NK-92 treated with Interleukin-12 subunit alpha and Interleukin-12 subunit beta, amount 100 ng/mL, for 24 hours (cell line): ENCODE data around the gene MEGF11.
"Not testable (repeated sequence)": the region's sequence is repeated elsewhere in the genome, so short reads cannot be mapped to it uniquely, and the experiment has no call there.

Source experiments
- DNase-seq: peaks from one replicate; lab custom pipeline; 2025; lab: John Stamatoyannopoulos, UW

The MEGF11 gene

DNA sequence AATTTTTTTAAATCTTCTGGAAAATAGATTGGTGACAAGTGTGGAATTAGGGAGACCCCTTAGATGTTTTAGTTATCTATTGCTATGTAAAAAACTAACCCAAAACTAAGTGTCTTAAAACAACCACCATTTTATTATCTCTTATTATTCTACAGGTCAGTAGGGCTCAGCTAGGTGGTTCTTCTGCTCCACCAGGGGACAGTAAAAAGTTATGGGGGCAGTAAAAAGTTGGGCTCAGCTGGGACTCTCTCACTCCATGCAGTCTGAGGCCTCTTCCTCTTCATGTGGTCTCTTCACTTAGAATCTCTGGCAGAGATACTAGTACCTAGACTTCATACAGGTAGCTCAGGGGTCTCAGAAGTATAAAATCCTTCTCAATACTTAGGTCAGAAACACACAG lies 21.8 kb upstream of the MEGF11 start:
- DNase-seq: no peak

DNA sequence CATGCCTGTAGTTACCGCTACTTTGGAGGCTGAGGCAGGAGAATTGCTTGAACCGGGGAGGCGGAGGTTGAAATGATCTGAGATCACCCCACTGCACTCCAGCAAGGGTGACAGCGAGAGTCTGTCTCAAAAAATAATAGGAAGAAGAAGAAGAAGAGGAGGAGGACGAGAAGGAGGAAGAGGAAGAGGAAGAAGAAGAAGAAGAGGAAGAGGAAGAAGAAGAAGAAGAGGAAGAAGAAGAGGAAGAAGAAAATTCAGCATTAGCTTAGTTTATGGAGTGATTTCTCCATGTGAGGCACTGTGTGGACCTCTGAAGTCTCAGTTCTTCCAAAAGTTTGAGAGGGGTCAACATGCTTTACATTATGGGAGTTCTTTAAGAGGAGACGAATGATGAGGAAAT lies 17.4 kb upstream of the MEGF11 start:
- DNase-seq: no peak

DNA sequence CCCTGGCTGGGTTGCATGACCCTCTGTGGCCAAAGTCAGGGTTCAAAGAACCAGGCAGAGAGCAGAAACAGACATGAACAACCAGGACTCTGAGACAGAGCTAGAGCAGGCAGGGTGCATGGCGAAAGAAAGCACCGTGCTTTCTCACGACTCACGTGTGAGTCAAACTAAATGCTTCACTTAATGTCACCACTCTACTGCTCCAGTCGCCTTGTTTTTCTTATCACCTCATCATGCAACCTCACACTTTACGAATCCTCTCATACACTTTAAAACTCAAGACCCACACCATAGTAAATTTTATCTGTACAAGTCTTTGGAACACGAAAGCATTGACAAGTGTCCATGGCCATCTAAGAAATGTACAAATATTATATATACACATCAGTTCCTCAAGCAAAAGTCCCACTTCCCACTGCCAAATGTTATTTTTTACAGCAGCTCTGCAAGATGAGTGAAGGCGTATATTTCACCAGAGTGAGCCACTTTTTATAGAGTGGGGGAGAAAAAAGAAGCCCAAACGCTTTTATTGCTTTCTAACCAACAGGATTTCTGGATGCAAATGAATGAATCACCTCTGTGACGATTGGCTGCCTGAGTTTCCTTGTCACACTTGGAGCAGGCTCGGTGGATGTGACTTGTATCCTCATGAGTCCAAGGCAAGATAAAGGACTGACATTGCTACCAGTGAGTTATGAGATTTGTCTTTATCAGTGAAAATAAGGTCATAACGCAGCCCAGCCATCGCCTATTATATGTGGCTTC lies 16.0 kb upstream of the MEGF11 start:
- DNase-seq: no peak

DNA sequence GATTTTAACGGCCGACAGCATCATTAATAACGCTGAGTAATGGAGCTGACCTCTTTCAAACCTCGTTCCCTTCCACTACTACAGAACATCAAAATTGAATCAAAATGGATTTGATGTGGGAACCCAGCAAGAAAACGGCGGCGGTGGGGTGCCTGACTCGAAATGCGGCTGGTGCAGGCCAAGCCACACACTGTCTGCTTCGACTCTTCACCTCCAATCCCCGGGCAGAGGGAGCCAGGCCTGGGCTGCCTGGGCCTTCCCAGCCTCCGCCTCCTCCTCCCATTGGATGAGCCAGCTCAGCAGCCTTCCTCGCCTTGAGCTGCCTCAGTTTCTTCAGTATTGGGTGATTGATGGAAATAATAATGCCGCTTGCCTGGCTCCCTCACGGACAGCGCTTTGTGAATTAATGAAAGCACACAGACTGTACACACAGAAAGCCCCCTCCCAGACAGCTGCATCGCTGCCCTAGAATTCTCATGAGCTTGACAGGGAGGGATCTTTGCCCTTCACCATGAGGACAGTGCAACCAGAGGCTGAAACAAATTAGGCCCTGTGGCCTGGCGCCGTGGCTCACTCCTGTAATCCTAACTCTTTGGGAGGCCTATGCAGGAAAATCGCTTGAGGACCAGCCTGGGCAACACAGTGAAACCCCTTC lies 11.4 kb upstream of the MEGF11 start:
- no peak for DNase-seq

DNA sequence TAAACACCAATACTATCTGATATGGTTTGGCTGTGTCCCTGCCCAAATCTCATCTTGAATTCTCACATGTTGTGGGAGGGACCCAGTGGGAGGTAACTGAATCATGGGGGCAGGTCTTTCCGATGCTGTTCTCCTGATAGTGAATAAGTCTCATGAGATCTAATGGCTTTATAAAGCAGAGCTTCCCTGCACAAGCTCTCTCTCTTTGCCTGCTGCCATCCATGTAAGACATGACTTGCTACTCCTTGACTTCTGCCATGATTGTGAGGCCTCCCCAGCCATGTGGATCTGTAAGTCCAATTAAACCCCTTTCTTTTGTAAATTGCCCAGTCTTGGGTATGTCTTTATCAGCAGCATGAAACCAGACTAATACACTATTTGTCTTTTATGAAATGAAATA lies 9.3 kb upstream of the MEGF11 start:
- not testable (repeated sequence) for DNase-seq

DNA sequence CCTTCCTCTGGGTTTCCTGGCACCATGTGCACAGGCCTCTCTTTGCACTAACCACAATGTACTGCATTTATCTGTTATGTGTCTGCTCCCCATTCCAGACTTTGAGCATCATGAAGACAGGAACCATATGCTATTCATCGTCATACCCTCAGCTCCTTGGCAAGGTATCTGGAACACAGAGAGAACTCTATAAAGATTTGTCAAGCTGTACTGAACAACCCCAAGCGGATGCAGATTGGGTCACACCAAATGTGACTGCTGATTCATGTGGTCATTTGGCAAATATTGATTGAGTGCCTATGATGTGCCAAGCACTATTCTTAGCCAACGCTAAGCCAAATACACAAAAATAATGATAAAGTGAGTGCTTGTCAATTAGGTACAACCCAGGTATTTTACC lies 7.5 kb upstream of the MEGF11 start:
- DNase-seq: no peak

DNA sequence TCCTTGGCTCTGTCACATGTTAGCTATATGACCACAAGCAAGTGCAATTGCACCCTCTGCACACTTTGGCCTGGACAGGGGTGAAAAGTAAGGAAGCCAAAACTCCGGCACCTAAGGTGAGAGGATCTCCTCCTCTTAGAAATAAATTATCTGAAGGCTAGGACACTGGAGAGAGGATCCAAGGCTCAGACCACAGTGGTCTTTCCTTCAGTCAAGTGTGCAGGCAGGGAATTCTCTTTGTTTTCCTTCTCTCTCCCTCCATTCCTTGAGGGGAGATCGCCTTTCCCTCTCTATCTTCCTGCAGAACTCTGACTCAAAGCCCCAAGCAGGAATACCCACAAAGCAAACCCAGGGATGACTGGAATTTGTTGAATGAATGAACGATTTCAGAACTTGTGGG lies 3.1 kb upstream of the MEGF11 start:
- no peak for DNase-seq

DNA sequence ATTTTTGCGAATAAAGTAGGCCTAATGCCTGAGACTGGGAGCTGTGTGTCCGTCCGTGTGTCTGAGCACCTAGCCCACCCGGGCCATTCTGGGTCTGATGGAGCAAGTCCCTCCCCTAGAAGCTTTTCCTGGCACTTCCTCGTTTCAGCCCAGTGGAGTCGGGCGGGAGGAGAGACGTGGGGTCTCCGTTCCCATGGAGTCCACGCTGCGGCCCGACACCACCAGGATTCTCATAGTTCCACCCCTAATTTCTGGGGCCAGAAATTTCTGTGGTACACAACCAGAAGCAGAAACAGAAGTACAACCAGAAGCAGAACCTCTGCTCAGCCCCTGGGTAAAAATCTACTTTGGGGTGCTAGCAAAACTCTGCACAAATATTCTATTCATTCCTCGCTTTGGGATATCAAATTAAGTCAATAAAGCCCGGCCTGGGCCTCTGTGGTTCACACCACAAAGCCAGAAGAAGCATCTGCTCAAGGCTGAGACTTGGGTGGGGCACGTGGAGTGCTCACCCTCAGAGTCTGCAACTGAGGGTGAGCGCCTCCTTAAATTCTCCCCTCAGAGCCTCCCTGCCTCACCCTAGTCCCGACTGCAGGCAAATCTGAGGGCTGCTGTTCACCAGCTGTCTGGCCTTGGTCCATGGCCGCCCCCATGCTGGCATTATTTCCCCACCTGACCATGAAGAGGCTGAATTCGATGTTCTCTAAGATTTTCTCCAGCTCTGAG lies 1.6 kb upstream of the MEGF11 start:
- no peak for DNase-seq

DNA sequence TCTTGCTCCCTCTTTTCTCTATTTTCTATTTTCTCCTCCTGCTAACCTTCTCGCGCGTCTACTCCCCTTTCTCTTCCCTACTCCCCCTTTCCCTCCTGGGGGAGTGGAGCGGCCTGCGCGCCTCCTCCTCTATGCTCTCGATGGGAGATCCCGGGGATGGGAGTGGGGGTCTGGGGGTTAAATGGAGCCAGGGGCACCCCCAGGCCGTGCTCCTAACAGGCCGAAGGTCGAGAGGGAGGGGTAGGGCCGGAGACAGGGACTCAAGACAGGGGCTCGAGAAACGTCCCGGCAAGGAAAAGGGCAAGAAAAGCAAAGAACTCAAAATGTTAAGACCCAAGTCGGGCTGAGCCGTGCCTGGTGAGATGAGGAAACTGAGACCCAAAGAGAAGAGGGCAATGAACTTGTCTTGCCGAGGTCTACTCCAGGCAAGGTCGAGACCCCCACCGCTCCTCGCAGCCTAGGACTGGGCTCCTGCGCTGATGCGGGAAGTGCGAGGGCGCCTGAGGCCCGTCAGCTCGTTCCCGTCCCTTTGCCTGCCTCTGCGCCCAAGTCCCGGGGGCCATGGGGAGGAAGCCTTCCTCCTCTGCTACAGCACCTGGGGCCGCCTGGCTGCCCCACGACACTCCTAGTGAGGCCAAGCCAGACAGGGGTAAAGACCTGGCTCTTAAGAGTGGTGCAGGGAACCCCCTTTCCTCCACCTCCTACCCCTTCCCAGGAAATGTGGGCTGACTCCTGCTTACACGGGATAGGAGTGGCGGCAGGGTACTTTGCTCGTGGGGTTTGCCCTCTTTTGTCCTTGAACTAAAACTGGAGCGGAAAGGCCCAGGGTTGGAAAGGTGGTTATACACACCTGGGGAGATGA lies 770 bp upstream of the MEGF11 start:
- no peak for DNase-seq

DNA sequence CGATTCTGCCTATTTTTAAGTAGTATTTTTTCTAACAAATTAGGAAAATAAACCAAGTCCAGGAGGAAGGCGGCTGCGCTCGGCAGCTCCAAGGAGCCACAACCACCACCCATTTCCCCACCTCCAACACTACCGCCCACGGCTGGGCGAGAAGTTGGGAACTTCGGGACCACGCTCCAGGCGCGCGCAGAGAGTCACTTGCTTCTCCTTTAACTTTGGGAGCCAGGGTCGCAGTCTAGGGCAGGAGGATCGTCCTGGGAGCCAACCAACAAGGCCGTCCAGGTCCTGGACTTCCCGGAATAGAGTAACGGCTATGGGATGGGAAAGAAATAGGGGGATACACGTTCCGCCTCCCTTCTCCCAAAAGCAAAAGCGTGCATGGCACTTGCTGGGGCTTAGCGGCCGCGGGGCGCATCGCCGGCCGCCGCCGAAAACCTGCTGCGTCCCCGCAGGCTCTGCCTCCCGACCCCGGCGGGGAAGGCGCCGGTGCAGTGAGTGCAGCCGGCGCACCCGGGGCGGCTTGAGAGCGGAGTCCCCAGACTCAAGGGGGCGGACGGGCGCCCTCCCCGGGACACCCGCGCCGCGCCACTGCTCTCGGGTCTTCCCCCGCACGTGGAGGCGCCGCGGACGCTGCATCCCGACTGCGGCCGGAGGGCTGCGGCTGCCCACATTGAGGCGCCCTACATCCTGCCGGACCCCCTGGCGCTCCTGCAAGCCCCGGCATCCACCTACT lies 699 bp downstream of the MEGF11 start:
- DNase-seq: no peak

DNA sequence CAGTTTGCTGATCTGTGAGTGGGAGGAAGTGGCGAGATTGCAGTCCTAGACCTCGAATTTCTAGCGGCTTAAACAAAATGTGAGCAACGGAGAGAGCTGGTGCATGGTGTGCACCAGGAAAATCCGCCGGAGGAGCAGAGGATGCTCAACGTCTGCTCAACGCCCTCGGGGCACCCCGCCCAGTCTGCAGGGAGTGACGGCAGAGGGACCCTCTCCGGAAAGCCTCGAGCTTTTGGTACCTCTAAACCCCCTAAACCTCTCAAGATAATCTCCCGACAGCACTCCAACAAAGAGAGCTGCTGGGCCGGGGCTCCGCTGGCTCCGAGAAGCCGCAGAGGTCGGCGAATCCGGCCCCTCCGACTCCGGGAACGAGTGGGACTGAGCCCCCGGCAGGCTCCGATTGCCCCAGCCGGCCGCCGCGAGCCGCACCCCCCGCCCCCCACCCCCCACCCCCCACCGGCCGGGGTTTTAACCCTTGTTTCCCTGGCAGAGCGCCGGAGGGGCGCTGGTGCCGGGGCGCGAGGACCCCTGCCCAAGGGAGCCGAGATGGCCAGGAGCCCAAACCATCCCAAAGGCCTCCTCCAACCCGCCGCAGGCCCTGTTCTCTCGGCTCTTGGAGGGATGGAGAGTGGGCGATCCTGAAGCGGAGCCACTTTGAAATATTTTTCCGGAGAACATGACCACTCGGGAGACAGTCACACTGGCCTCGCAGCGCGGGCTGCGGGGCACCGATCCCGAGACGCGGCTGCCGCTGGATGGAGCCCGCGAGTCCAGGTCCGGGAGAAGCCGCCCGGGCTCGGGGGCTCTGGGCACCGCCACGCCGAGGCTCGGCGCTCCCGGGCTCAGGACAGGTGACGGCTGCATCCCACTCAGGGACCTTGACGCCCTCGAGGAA lies 1.5 kb downstream of the MEGF11 start:
- no peak for DNase-seq

DNA sequence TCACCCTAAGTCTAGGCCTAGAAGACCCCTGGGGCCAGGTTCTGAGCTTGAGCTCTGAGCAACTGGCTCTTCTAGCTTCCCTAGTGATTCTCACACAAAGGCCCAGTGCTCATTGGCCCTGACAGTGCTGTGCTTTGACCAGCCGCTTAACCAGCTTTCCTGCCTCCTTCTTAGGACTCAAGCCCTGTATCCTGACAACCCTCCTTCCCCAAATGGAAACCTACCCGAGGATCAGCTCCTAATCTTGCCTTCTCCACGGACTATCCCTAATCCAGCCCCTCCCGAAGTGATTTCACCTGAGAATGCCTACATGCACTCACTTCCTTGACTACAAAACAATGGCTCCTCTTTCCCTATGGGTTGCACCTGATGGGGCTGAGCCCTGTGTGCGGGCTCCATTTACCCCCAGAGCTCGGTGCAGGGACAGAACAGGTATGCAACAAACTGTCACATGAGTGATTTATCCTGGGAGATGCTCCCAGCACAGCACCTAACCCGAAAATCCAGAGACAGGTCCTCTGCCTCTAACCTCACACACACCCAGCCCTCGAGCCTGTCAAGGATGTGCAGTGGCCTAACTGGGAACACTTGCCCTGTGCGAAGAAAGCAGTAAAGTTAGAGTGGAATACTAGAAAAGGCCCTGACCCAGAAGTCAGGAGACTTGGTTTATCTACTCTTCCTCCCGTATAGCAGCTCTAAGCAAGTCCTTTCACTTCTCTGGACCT lies 2.3 kb downstream of the MEGF11 start:
- DNase-seq: no peak

DNA sequence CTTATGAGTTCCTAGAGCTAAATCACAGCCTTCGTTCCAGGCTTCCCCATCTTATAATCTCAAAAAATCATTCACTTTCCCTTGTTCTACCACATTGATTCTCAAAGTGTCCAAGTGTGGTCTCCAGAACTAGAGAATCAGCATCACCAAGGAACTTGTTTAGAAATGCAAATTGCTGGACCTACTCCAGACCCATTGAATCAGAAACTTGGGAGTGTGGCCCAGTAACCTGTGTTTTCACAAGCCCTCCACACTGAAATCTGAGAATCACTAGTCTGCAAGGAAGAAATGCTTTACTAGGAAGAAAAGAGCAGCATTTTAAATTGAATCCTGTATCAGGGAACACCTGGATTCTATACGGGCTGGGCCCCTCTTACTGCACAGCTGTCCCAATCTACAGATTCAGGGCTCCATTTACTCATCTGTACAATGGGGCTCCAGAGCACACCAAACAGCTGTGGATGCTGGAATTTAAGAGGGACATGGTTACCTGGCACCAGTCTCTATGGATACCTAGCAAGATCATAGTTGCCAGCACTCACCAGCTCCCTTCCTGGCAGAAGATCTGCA lies 3.9 kb downstream of the MEGF11 start:
- no peak for DNase-seq

DNA sequence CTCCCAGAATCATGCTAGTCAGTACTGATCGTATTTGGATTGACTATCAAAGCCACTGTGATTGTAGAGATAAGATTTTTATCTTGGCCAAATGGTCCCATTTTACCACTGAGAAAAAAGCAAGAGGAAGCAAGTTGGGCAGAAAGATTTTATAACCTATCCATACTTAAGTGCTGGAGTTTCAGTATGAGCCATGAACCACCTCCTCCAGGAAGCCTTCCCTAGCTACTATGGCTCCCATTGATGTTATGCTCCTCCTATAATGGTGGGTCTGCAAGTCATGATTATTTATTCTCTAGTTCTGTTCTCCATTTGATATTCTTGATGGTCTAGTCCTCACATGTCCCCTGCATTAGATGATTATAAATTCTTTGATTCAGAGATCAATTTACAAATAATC lies 6.6 kb downstream of the MEGF11 start:
- no peak for DNase-seq

DNA sequence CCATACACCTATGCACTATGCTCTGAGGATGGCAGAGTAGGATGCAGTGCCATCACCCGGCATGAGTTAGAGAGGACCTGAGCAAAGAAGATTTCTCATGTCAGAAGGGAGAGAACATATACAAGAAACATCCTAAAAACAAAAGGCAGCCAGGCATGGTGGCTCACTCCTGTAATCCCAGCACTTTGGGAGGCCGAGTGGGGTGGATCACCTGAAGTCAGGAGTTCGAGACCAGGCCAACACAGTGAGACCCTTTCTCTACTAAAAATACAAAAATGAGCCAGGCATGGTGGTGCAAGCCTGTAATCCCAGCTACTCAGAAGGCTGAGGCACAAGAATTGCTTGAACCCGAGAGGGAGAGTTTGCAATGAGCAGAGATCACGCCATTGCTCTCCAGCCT lies 7.7 kb downstream of the MEGF11 start:
- DNase-seq: not testable (repeated sequence)

DNA sequence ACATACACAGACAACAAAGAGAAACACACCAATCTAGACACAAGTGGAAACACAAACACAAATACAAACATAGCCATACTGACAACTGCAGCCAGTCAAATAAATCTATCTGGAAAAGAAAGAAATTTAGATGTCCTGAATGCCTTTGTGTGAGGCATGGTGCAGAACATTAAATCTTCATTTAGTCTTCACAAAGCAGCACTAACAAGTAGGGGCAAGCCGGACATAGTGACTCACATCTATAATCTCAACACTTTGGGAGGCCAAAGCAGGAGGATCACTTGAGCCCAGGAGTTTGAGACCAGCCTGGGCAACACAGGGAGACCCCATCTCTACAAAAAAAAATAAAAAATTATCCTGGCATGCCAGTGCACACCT lies 11.7 kb downstream of the MEGF11 start:
- DNase-seq: no peak

DNA sequence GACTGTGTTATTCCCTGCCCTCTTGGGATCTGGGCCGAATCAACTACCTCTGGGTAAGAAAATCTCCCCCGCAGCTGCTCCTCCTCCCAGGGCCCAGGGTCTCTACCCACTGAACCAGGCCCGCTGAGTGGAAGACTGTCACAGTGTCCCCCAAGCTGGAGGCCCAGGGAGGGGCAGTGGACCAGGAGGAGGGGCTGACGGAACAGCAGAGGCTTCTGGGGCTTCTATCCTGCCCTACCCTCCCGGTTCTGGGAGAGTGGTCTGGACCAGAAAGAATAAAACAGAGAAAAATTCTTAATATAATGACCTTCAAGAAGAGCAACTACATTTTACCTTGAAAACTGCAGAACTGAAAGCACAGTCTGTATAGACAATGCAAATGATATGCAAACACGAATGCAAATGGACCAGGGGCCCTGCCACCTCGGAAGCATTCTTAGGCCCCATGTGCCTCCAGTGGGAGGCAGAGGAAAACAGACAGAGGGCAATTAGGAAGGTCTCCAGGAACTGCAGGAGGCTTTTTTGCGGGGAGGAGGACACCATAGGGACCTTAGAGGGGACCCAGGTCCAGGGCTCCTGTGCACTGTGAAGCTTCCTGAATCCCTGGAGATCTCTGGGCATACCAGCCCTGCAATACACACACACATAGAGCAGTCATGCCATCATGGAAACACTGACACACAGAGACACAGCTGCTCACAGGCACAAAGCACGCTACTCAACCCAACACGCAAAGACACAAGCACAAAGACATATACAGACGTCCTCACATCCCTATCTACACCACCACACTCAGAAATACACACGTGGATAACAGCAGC lies 12.3 kb downstream of the MEGF11 start:
- no peak for DNase-seq

DNA sequence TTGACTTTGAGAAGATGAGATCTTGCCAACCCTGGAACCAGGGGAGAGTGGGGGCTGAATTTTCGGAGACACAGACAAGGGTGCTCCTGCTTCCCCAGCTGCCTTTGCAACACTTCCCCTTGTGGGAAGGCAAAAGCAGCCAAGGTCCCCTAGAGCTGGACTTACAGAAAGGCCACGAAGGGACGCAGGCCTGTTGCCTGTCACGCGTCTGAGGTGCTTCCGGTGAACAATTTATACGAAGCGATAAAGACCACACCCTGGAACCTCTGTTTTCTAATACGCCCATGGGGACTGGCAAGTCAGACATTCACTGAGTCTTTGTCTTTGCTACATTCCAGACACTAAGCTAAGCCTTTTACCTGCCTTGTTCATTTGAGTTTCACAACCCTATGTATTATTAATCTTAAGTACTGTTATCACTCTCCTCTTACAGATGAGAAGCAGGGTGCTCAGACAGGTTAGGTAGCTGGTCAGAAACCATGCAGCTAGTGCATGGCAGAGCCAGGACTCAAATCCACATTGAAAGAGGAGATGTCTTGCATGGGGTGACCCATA lies 13.2 kb downstream of the MEGF11 start:
- no peak for DNase-seq
